Activated T-cell treated with anti-CD3 and anti-CD28 coated beads for 48 hours (primary cell): ENCODE measurements around the gene NKAPL.
"Not testable (repeated sequence)": the region's sequence is repeated elsewhere in the genome, so short reads cannot be mapped to it uniquely, and the experiment has no call there.

Source experiments
- DNase-seq: peaks from one replicate; pipeline ENCODE4 v3.0.0-alpha.2; 2020; ENCODE audit warnings: low read depth

NKAPL gene

GRCh38 chr6:28296520-28297060 lies 37.5 kb downstream of the NKAPL start:
- DNase-seq = no peak

GRCh38 chr6:28303570-28303969 lies 44.5 kb downstream of the NKAPL start:
- no peak for DNase-seq

- not testable (repeated sequence) for DNase-seq
Observed at GRCh38 chr6:28306363-28306762, 47.3 kb downstream of the NKAPL start.
